SK-MEL-5 (cell line): ENCODE results near the gene NFIB. TPM values are rescaled to one million over a fixed set of nuclear protein-coding genes. Genes with fewer than 3 reads are reported as not detected.

ENCODE experiments used
- DNase-seq: peaks from one replicate; pipeline ENCODE4 v3.0.0-alpha.2; 2016; ENCODE audit warnings: low read depth, low spot score
- in situ Hi-C: cut with HindIII; loops from 2 replicates; pipeline ENCODE4 v1.10.0; 2016; ENCODE audit warnings: low sequenced_read_pairs, high pct_unique_total_duplicates, low pct_unique_long_range_greater_than_20kb
- total RNA-seq: library from RNA; depleted of rRNA; stranded (reverse); fragments of >200 nt; shearing (Covaris generic); gene quantifications from 2 replicates; pipeline ENCODE4 v1.2.3, GENCODE V29; 2014

The NFIB gene
- total RNA-seq, 1 experiment from 2014 or later: 11.7 TPM

DNA sequence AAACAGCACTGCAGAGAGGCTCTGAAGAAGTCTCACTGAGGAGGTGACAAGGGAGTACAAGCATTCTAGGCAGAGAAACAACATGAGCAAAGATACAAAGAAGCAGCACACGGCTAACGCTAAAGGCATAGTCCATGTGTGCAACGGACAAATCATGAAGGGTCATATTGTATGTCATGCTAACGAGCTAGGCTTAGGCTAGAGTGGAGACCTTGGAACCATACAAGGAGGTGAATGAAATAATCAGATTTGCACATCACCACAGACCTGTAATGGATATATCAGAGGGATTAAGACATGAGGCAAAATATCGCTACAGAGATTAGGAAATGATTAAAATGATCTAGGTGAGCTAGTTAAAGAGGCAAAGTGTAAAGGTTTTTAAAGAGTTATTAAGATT lies 145.6 kb downstream of the NFIB start:
- no peak for DNase-seq

GRCh38 chr9:14165376-14166035 lies 148.4 kb downstream of the NFIB start:
- DNase-seq: no peak
- in situ Hi-C loops: no loop called here

More for the DNA sequence above, 145.6 kb downstream of the NFIB start:
- in situ Hi-C loops: no loop called here

- in situ Hi-C loops: no loop called here
- no peak for DNase-seq
These were observed 149.0 kb downstream of the NFIB start for GRCh38 chr9:14164908-14165307.

GRCh38 chr9:14159440-14160216 lies 154.3 kb downstream of the NFIB start:
- no peak for DNase-seq
- in situ Hi-C loops: no loop called here

DNA sequence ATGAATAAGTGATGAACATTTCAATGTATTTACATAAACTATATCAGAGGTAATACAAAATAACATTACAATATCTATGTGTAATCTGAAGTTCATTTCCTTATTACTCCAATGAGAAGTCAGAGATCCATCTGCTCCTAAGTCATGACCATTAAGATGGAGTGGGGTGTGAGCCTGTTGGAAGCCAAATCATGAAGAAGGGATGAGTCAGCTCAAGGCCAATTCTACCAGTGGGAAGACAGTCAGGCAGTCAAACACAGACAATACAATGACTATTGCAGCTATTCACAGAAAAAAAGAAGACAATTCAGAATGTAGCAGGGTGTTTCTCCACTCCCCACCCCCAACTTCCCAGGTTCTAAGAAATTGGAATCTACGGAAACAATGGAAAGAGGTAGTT lies 155.0 kb downstream of the NFIB start:
- in situ Hi-C loops: no loop called here
- DNase-seq: no peak

GRCh38 chr9:14158136-14158813 lies 155.7 kb downstream of the NFIB start:
- no peak for DNase-seq
- in situ Hi-C loops: no loop called here

DNA sequence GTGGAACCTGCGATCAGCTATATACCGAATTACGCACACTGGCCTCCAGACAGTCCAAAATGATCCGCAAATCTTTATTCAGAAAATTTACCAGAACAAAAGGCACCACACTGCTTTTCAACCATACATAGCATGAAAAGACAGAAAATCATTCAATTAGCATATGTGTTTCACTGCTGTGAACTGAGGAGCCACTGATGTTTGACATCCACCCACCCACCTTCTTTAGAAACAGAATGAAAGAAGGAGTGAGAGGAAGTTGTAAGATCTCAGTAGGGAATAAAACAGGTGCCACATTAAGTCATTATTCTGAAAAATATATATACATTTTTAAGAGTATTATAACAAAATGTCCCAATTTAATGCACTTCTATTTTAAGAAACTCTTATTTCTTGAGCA lies 156.8 kb downstream of the NFIB start:
- in situ Hi-C loops: no loop called here
- DNase-seq: no peak

DNA sequence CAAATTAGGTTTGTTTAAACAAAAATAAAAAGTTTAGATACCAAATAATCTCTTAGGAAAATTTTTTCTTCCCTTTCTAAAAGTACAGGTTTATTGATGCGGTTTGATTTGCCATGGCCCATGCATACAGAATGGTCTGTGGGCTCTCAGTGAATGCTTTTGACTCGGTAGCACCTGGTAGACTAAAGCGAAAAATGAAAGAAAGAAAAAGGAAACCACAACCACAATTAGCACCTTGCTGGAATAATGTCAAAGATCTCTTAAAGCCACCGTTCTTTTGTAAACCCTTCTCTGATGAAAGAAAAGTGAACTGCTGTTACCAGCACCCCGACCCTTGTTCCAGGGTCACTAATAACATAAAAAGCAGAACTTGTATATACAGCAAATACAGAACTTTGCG lies 157.9 kb downstream of the NFIB start:
- in situ Hi-C loops: no loop called here
- DNase-seq: no peak

- no peak for DNase-seq
- in situ Hi-C loops: no loop called here
These were observed 158.7 kb downstream of the NFIB start for GRCh38 chr9:14155237-14155636.

DNA sequence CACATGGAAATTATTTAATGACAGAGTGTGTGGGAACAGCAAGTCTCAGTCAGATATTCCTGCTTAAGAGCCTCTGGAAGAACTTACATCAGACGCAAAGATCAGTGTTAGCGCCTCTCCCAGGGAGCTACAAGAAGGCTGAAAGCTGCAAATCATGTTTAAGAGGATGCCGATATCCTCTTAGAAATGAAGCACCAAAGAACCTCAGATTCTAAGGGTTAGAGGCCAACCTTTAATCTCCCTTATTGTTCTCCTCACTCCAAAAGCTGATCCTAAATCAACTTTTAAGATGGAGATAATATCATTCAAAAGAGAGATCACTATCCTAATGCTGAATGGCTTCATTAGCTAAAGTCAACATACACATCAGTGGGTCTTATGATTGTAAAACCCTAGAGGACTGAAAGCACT lies 160.6 kb downstream of the NFIB start:
- in situ Hi-C loops: no loop called here

GRCh38 chr9:14151451-14151850 lies 162.5 kb downstream of the NFIB start:
- in situ Hi-C loops: no loop called here

More for the DNA sequence above, 160.6 kb downstream of the NFIB start:
- no peak for DNase-seq

DNA sequence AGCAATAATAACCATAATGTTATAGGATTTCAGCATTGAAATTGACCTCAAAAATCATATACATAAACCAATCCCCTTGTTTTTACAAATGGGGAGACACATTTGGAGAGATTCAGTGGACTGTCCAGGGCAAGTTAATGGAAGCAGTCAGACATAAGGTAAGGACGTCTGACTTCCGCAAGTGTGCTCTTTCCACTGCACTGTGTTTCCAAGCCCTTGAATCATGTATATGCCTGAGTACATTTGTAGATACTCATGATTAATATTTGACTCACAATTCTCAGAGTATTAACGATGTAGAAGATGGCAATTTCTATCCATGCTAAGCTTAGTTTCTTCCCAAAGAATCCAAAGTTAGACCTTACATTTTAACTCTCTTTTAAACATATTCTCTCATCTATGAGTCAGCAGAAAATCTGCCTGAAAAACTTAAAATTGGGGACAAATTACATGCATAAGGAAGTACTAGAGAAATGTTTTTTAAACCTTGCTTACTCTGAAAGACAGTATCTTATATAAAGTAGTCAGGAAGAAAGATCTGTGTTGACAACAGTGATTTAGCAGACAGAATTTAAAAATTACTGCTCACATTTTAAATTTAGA lies 165.3 kb downstream of the NFIB start:
- in situ Hi-C loops: no loop called here
- no peak for DNase-seq

More at GRCh38 chr9:14151451-14151850, 162.5 kb downstream of the NFIB start:
- DNase-seq: no peak

GRCh38 chr9:14147738-14148137 lies 166.2 kb downstream of the NFIB start:
- DNase-seq: no peak
- in situ Hi-C loops: no loop called here

- DNase-seq: no peak
- in situ Hi-C loops: no loop called here
These were observed 167.6 kb downstream of the NFIB start for GRCh38 chr9:14146201-14146874.

DNA sequence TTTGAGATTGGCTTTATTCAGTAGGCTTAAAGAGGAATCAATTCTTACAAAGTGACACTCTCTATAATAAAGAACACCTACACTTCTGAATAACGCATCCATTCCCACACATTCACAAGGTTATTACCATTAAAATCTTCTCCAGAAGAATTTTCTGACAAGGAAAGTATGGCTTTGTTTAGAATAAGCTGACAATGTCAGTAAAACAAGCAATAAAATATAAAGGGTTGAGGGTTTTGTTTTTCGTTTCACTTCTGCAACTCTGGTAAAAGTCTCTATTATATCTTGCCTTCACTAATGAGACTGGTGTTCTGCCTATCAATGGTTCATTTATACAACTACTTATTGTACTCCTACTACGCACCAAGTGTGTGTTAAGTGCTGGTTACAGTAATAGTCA lies 169.7 kb downstream of the NFIB start:
- in situ Hi-C loops: no loop called here

GRCh38 chr9:14141699-14142098 lies 172.2 kb downstream of the NFIB start:
- in situ Hi-C loops: no loop called here
- DNase-seq: no peak

More for the DNA sequence above, 169.7 kb downstream of the NFIB start:
- DNase-seq: no peak

- DNase-seq: no peak
- in situ Hi-C loops: no loop called here
These were observed 173.7 kb downstream of the NFIB start for GRCh38 chr9:14140096-14140697.
